HEK293 (cell line): ENCODE results near the gene DOCK1.

Experiments
- BCL11A ChIP-seq: fragments of 450-650 bp; formaldehyde crosslinking; IDR thresholded peaks from 2 replicates; pipeline ENCODE4 v1.5.1; 2016; ENCODE audit warnings: low read depth, missing biosample characterization, missing genetic modification characterization
- ZBTB17 ChIP-seq: fragments of 450-650 bp; formaldehyde crosslinking; IDR thresholded peaks from 2 replicates; pipeline ENCODE4 v1.5.1; 2016; ENCODE audit warnings: missing biosample characterization, missing genetic modification characterization
- ZNF777 ChIP-seq: fragments of 450-650 bp; formaldehyde crosslinking; IDR thresholded peaks from 2 replicates; pipeline ENCODE4 v1.5.1; 2017; ENCODE audit warnings: missing biosample characterization, missing genetic modification characterization, borderline replicate concordance
- TF ChIP-seq, protein P1 (sequence below): fragments of 450-650 bp; formaldehyde crosslinking; IDR thresholded peaks from 2 replicates; pipeline ENCODE4 v1.5.1; 2016; ENCODE audit warnings: missing biosample characterization, missing genetic modification characterization

DNA sequence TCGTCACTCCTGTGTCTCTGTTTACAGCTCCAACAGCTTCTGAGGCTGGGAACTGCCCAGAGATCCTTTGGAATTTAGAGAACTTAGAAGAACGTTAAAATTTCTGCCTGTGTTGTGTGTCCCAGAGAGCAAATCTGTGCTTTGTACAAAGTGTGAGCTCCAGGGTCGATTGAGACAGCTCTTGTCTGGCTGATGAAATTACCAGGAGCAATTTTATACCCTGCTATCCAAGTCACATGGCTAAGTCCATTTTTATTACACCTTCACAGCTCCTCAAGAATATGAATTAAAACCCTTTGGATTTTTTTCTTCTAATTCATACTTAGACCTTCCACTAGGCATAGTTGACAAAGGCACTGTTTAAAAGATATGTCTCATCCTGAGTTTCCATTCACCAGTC lies 337.7 kb downstream of the DOCK1 start:
- TF ChIP-seq ZBTB17 (tag by site-specific recombination) = no peak
- no peak for TF ChIP-seq ZNF777 (tag by site-specific recombination)
- TF ChIP-seq BCL11A (tag by site-specific recombination) = no peak
- TF ChIP-seq, protein P1, sequence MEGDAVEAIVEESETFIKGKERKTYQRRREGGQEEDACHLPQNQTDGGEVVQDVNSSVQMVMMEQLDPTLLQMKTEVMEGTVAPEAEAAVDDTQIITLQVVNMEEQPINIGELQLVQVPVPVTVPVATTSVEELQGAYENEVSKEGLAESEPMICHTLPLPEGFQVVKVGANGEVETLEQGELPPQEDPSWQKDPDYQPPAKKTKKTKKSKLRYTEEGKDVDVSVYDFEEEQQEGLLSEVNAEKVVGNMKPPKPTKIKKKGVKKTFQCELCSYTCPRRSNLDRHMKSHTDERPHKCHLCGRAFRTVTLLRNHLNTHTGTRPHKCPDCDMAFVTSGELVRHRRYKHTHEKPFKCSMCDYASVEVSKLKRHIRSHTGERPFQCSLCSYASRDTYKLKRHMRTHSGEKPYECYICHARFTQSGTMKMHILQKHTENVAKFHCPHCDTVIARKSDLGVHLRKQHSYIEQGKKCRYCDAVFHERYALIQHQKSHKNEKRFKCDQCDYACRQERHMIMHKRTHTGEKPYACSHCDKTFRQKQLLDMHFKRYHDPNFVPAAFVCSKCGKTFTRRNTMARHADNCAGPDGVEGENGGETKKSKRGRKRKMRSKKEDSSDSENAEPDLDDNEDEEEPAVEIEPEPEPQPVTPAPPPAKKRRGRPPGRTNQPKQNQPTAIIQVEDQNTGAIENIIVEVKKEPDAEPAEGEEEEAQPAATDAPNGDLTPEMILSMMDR = no peak
